Measurements from ENCODE around the gene LUC7L.
"Not testable (repeated sequence)": the region's sequence is repeated elsewhere in the genome, so short reads cannot be mapped to it uniquely, and the experiment has no call there.

Gene LUC7L

GRCh38 chr16:170788-171187 is 58.5 kb downstream of the LUC7L start:
- H3K4me3 ChIP-seq (ENCODE audit: low read depth, low read length) = no peak overlapping the region
- no peak for DNase-seq (ENCODE audit: low read depth)

- DNase-seq (ENCODE audit: low read depth) = not testable (repeated sequence)
Measured at GRCh38 chr16:170088-170507, 59.2 kb downstream of the LUC7L start.

GRCh38 chr16:169014-169413 is 60.2 kb downstream of the LUC7L start:
- DNase-seq (ENCODE audit: low read depth) = no peak
- H3K4me3 ChIP-seq (ENCODE audit: low read depth, low read length) = no peak overlapping the region

More at GRCh38 chr16:170088-170507, 59.2 kb downstream of the LUC7L start:
- not testable (repeated sequence) for H3K4me3 ChIP-seq (ENCODE audit: low read depth, low read length)

GRCh38 chr16:168424-168823 is 60.8 kb downstream of the LUC7L start:
- DNase-seq (ENCODE audit: low read depth) = no peak
- no peak overlapping the region for H3K4me3 ChIP-seq (ENCODE audit: low read depth, low read length)

GRCh38 chr16:167122-167690 is 62.0 kb downstream of the LUC7L start:
- DNase-seq (ENCODE audit: low read depth) = no peak
- H3K4me3 ChIP-seq (ENCODE audit: low read depth, low read length) = no peak overlapping the region

GRCh38 chr16:166375-167121 is 62.7 kb downstream of the LUC7L start:
- H3K4me3 ChIP-seq (ENCODE audit: low read depth, low read length) = no peak overlapping the region
- no peak for DNase-seq (ENCODE audit: low read depth)

GRCh38 chr16:165539-166374 is 63.5 kb downstream of the LUC7L start, which contains the start of gene HBM:
Gene HBM, plus strand, starts transcription at chr16:165978. Its CDS starts 20 bp downstream, at chr16:165998.
- DNase-seq (ENCODE audit: low read depth) = no peak
- peak within 1 kb of the TSS; percentile 32 for H3K4me3 ChIP-seq (ENCODE audit: low read depth, low read length)

GRCh38 chr16:164827-165538 is 64.3 kb downstream of the LUC7L start:
- DNase-seq (ENCODE audit: low read depth) = no peak
- H3K4me3 ChIP-seq (ENCODE audit: low read depth, low read length) = peak overlapping the region; percentile 32

GRCh38 chr16:164134-164823 is 65.0 kb downstream of the LUC7L start:
- not testable (repeated sequence) for DNase-seq (ENCODE audit: low read depth); H3K4me3 ChIP-seq (ENCODE audit: low read depth, low read length)

GRCh38 chr16:163696-164095 is 65.6 kb downstream of the LUC7L start:
- not testable (repeated sequence) for DNase-seq (ENCODE audit: low read depth)

GRCh38 chr16:163139-163538 is 66.1 kb downstream of the LUC7L start:
- H3K4me3 ChIP-seq (ENCODE audit: low read depth, low read length); DNase-seq (ENCODE audit: low read depth): not testable (repeated sequence)

More at GRCh38 chr16:163696-164095, 65.6 kb downstream of the LUC7L start:
- H3K4me3 ChIP-seq (ENCODE audit: low read depth, low read length) = not testable (repeated sequence)

- no peak overlapping the region for H3K4me3 ChIP-seq (ENCODE audit: low read depth, low read length)
- DNase-seq (ENCODE audit: low read depth) = no peak
Measured at GRCh38 chr16:162271-162991, 66.8 kb downstream of the LUC7L start.

- no peak for DNase-seq (ENCODE audit: low read depth)
- H3K4me3 ChIP-seq (ENCODE audit: low read depth, low read length) = no peak overlapping the region
Measured at GRCh38 chr16:160691-161190, 68.5 kb downstream of the LUC7L start.

GRCh38 chr16:160242-160641 is 69.0 kb downstream of the LUC7L start:
- not testable (repeated sequence) for H3K4me3 ChIP-seq (ENCODE audit: low read depth, low read length); DNase-seq (ENCODE audit: low read depth)

GRCh38 chr16:159136-159849 is 70.0 kb downstream of the LUC7L start:
- DNase-seq (ENCODE audit: low read depth) = no peak
- no peak overlapping the region for H3K4me3 ChIP-seq (ENCODE audit: low read depth, low read length)

- DNase-seq (ENCODE audit: low read depth) = no peak
- peak overlapping the region; percentile 54 for H3K4me3 ChIP-seq (ENCODE audit: low read depth, low read length)
Measured at GRCh38 chr16:155031-155398, 74.2 kb downstream of the LUC7L start.

- peak overlapping the region; percentile 54 for H3K4me3 ChIP-seq (ENCODE audit: low read depth, low read length)
- DNase-seq (ENCODE audit: low read depth) = no peak
Measured at GRCh38 chr16:154217-155030, 74.8 kb downstream of the LUC7L start.
